Heart right ventricle (tissue), 16 donors: ENCODE measurements around the gene ST8SIA5. TPM values are rescaled to one million over a fixed set of nuclear protein-coding genes. Genes with fewer than 3 reads are reported as not detected.

Experiments
- ATAC-seq, 8 donors: fragments of 200-7000 bp; cut with Tn5 transposase; one replicate each; pipeline ENCODE4 v1.9.1; 2020; ENCODE audit warnings: mild to moderate bottlenecking in 8 of 8, moderate library complexity in 8 of 8, moderate number of reproducible peaks in 1 of 8
- DNase-seq, 2 donors: peaks; one replicate each; pipeline ENCODE4 v3.0.0-alpha.2; 2020
- H3K27ac ChIP-seq, 10 donors: fragments of 200-600 bp; sonication (generic) in 2 of 10; one replicate each; pipeline versions ENCODE4 v1.5.0 to v1.8.0; 2020 to 2022; ENCODE audit warnings: mild to moderate bottlenecking in 3 of 10
- H3K27me3 ChIP-seq, 7 donors: fragments of 200-600 bp; one replicate each; pipeline ENCODE4 v1.8.0; 2021 to 2022; ENCODE audit warnings: mild to moderate bottlenecking in 2 of 7
- H3K36me3 ChIP-seq, 9 donors: fragments of 200-600 bp; sonication (generic) in 1 of 9; one replicate each; pipeline versions ENCODE4 v1.5.0 to v1.8.0; 2020 to 2022; ENCODE audit warnings: mild to moderate bottlenecking in 2 of 9
- H3K4me1 ChIP-seq, 9 donors: fragments of 200-600 bp; sonication (generic) in 1 of 9; one replicate each; pipeline versions ENCODE4 v1.5.0 to v1.8.0; 2020 to 2022; ENCODE audit warnings: mild to moderate bottlenecking in 4 of 9
- H3K4me3 ChIP-seq, 10 donors: fragments of 200-600 bp; sonication (generic) in 2 of 10; one replicate each; pipeline versions ENCODE4 v1.5.0 to v1.8.0; 2020 to 2022; ENCODE audit warnings: mild to moderate bottlenecking in 7 of 10, moderate library complexity in 2 of 10
- H3K9me3 ChIP-seq, 11 donors: fragments of 200-600 bp in 10 of 11; sonication (generic) in 2 of 11; one replicate each; pipeline versions ENCODE4 v1.5.0 to v1.8.0; 2013 to 2022; ENCODE audit warnings: mild to moderate bottlenecking in 2 of 11, control low read depth in 1 of 11, moderate library complexity in 1 of 11
- WGBS, 2 donors: extraction: QIAGEN DNeasy Blood & Tissue Kit; methylation state at CpG; one replicate each; pipeline ENCODE4 v1.1.7; 2013; ENCODE audit warnings: inconsistent platforms in 1 of 2; 5-methylcytosine and 5-hydroxymethylcytosine counted together
- intact Hi-C, 10 donors: fragments of 100-400 bp; cut with DNase I; formaldehyde crosslinking; loops; one replicate each; pipeline versions ENCODE4 v1.11.1 to v1.14.2; 2022
- polyA plus RNA-seq, 2 donors: library from polyadenylated mRNA; stranded (reverse); fragments of 200-250 nt; gene quantifications; one replicate each; pipeline ENCODE4 v1.2.3, GENCODE V29; 2013
- total RNA-seq, 10 donors: library from RNA; stranded (reverse); fragmentation: NEBNext Ultra II Directional in 3 of 10; extraction: Animal tissue kit (Norgen Biotek cat#: 25700) in 3 of 10; gene quantifications; one replicate each; pipeline versions ENCODE4 v1.2.1 to v1.2.4, GENCODE V29; 2021 to 2023
- TF ChIP-seq, protein P1 (sequence below), 9 donors: fragments of 200-600 bp; sonication (generic) in 2 of 9; IDR thresholded peaks; one replicate each; pipeline versions ENCODE4 v1.5.0 to v1.8.0; 2021 to 2022; ENCODE audit warnings: antibody characterized with exemption in 9 of 9, mild to moderate bottlenecking in 5 of 9, moderate library complexity in 1 of 9
- donor health status: Arrhythmogenic right ventricular cardiomyopathy.
- donor health status: ischemic (EF 13 %, LVEDD 7.1; RV severe dilation, severe dysfunction).
- donor health status: healthy with polysubstance abuse.
- donor health status: DM: no; HTN: yes; CAD: no.
- donor health status: DM: no; HTN: no; CAD: no.
- donor health status: ischemic (EF 25% LVEDD 6.9; RV normal size, moderate dysfunction).
- donor health status: ischemic (EF 25% LVEDD 5.7; RV mildly dilated, moderate dysfunction).
- donor health status: healthy.
- donor health status: DM: yes; HTN: yes; CAD: no.
- donor health status: Ischemic cardiomyopathy.
- donor health status: ischemic (EF 35%, LVEDD 5.7; RV mildly dilated, moderate dysfunction).
- donor health status: nonischemic (EF 11% LVEDD 7.7; RV severe dilation, severe dysfunction).
- donor health status: DM: yes; HTN: yes; CAD: no.
- donor health status: PGD.
- donor health status: ischemic (EF 29% LVEDD 5.4; RV normal size, mild dysfunction).
- donor health status: nonischemic (EF 23%, LVEDD 6.1; RV moderate dilation, normal function).

The ST8SIA5 gene
- total and polyA plus RNA-seq, 12 donors, result 1.0 to 16.8 (median 5.1) TPM

DNA sequence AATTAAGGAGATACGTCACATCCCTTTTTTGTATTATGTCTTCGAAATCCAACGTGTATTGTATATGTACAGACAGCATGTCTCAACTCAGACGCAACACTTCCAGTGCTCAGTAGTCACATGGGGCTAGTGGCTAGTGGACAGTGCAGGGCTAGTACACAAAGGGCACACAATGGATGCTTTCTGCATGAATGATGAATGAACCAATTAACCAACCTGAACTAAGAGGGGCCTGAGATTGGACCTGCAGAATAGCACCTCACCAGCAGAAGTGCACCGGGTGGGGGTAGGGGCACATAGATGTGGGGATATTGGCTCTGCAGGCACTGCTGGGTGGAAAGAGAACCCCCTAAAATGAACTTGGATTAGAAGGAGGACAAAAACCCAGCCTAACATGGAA is 20.7 kb downstream of the ST8SIA5 start:
- no peak for DNase-seq
- intact Hi-C loops, result no loop called here
- no peaks in the 10 kb centered on the region for H3K4me1 ChIP-seq
- no peak for ATAC-seq
- no peak overlapping the region for H3K27ac ChIP-seq
- peaks cover 0 to 14% (median 0%) of the 10 kb centered on the region in 11 donors for H3K9me3 ChIP-seq
- H3K27me3 ChIP-seq, result no peaks in the 10 kb centered on the region
- no peak overlapping the region for H3K4me3 ChIP-seq
- TF ChIP-seq, protein P1, sequence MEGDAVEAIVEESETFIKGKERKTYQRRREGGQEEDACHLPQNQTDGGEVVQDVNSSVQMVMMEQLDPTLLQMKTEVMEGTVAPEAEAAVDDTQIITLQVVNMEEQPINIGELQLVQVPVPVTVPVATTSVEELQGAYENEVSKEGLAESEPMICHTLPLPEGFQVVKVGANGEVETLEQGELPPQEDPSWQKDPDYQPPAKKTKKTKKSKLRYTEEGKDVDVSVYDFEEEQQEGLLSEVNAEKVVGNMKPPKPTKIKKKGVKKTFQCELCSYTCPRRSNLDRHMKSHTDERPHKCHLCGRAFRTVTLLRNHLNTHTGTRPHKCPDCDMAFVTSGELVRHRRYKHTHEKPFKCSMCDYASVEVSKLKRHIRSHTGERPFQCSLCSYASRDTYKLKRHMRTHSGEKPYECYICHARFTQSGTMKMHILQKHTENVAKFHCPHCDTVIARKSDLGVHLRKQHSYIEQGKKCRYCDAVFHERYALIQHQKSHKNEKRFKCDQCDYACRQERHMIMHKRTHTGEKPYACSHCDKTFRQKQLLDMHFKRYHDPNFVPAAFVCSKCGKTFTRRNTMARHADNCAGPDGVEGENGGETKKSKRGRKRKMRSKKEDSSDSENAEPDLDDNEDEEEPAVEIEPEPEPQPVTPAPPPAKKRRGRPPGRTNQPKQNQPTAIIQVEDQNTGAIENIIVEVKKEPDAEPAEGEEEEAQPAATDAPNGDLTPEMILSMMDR (IDR thresholded peaks at IDR 0.05), result no peak
- WGBS, 2 donors, result 69 to 75% methylated on average over 5 of the region's 5 CpGs
- no peaks in the 10 kb centered on the region for H3K36me3 ChIP-seq

DNA sequence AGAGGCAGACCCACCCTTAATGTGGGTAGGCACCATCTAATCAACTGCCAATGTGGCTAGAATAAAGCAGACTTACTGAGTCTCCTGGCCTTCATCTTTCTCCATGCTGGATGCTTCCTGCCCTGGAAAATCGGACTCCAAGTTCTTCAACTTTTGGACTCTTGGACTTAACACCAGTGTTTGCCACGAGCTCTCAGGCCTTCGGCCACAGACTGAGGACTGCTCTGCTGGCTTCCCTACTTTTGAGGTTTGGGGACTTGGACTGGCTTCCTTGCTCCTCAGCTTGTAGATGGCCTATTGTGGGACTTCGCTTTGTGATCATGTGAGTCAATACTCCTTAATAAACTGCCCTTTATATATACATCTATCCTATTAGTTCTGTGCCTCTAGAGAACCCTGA is 21.9 kb downstream of the ST8SIA5 start:
- Histone ChIP-seq H3K9me3 (peaks cover 0 to 18% (median 9%) of the 10 kb centered on the region in 11 donors), H3K27ac (no peak overlapping the region), H3K27me3 (no peaks in the 10 kb centered on the region), H3K4me3 (no peak overlapping the region), H3K4me1 (no peaks in the 10 kb centered on the region), H3K36me3 (peaks cover 0 to under 1% (median 0%) of the 10 kb centered on the region in 9 donors)
- WGBS, 2 donors, result 94 to 95% methylated on average over 4 of the region's 4 CpGs
- intact Hi-C loops, result no loop called here
- DNase-seq (no peak), ATAC-seq (no peak)
- TF ChIP-seq, protein P1 (IDR thresholded peaks at IDR 0.05), result no peak

DNA sequence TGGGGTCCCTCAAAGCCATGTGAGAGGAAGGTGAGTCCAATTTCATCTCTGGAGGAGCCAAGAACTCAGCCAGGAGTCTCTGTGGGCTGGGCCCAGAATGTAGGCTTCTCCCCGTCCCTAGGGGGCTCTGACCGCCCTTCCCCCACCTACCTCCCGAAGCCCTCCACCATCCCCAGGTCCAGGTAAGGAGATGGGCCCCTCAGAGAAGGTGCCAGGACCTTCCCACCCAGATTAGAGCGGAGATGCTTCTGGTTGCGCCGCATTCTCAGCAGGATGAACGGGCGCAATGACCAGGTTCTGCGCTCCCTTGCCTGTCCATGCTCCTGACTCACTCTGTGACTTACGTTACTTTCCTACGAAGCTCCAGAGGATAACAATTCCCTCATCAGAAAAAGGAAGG is 23.0 kb downstream of the ST8SIA5 start:
- Histone ChIP-seq H3K36me3 (peaks cover 0 to 4% (median 0%) of the 10 kb centered on the region in 9 donors), H3K27me3 (no peaks in the 10 kb centered on the region), H3K27ac (no peak overlapping the region), H3K9me3 (peaks cover 0 to 24% (median 13%) of the 10 kb centered on the region in 11 donors), H3K4me3 (no peak overlapping the region), H3K4me1 (no peaks in the 10 kb centered on the region)
- ATAC-seq (no peak), DNase-seq (no peak)
- TF ChIP-seq, protein P1 (IDR thresholded peaks at IDR 0.05), result no peak
- 85 to 91% methylated on average over 11 of the region's 11 CpGs for WGBS, 2 donors
- intact Hi-C loops, result no loop called here

DNA sequence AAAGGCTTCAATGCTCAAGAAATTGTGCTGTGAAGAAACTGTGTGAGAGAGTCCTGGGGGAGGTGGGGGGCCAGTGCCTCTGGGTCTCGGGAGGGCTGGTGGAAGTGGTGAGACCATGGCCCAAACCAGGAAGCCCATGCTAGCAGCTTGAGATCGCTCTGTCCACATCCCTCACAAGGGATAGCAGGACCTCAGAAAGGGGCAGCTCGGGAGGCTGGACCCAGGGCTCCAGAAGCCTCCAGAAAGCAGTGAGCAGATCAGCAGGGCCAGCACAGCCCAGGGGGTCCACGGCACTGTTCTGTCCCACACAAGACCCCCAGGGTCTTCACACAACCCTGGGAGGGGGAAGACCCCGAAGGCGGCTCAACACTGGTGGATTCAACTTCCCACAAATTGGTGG is 24.1 kb downstream of the ST8SIA5 start:
- no peaks in the 10 kb centered on the region for H3K4me1 ChIP-seq
- WGBS, 2 donors, result 90% methylated on average over 6 of the region's 6 CpGs
- no peak for DNase-seq
- no peak for ATAC-seq
- intact Hi-C loops, result no loop called here
- H3K27ac ChIP-seq, result no peak overlapping the region
- TF ChIP-seq, protein P1 (IDR thresholded peaks at IDR 0.05), result no peak
- H3K9me3 ChIP-seq, result peaks cover 0 to 24% (median 13%) of the 10 kb centered on the region in 11 donors
- H3K27me3 ChIP-seq, result no peaks in the 10 kb centered on the region
- H3K36me3 ChIP-seq, result peaks cover 0 to 4% (median 0%) of the 10 kb centered on the region in 9 donors
- H3K4me3 ChIP-seq, result no peak overlapping the region
